Caco-2 (cell line): ENCODE results near the gene CABLES2. TPM values are rescaled to one million over a fixed set of nuclear protein-coding genes. Genes with fewer than 3 reads are reported as not detected.

Source experiments
- BruUV-seq: library from RNA; stranded (reverse); fragments of 400-500 nt; replicated peaks from 2 replicates; lab custom pipeline; 2021; lab: Mats Ljungman, UMichigan
- CTCF ChIA-PET: fragments of 300-600 bp; sonication (Branson Sonifier 250); formaldehyde crosslinking; loops from one replicate; lab custom pipeline; 2022; ENCODE audit warnings: antibody characterized with exemption; lab: Charles Lee
- POLR2A ChIA-PET: fragments of 300-600 bp; sonication (Branson Sonifier 250); formaldehyde crosslinking; loops from one replicate; lab custom pipeline; 2022; ENCODE audit warnings: antibody characterized with exemption; lab: Charles Lee
- DNase-seq, 2 experiments: peaks; one replicate each; pipeline versions ENCODE4 v3.0.0 to v3.0.0-alpha.2; 2020 to 2022
- H3K27me3 ChIP-seq: replicated peaks from 2 replicates; pipeline ENCODE4 v1.6.0; 2011; ENCODE audit warnings: low read length; ENCODE audit not compliant: control insufficient read depth, insufficient read depth
- H3K36me3 ChIP-seq: 2 replicates; pipeline ENCODE4 v1.5.1; 2011; ENCODE audit warnings: low read length; ENCODE audit not compliant: control insufficient read depth, insufficient read depth
- H3K4me1 ChIP-seq: fragments of 250-450 bp; sonication (Bioruptor Pico); 2 replicates; pipeline ENCODE4 v1.5.1; 2020; ENCODE audit warnings: mild to moderate bottlenecking
- H3K4me3 ChIP-seq: 2 replicates; pipeline ENCODE4 v1.5.1; 2011; ENCODE audit warnings: low read depth, mild to moderate bottlenecking, control low read depth, low read length
- H3K9me3 ChIP-seq: fragments of 250-450 bp; sonication (Bioruptor Pico); 2 replicates; pipeline ENCODE4 v1.5.1; 2020; ENCODE audit warnings: mild to moderate bottlenecking, moderate library complexity
- H3K27ac Mint-ChIP-seq: one replicate; pipeline ENCODE4 v1.8.0; 2022; ENCODE audit warnings: mixed read lengths; ENCODE audit not compliant: unreplicated experiment
- H3K27me3 Mint-ChIP-seq: one replicate; pipeline ENCODE4 v1.8.0; 2022; ENCODE audit warnings: mixed read lengths; ENCODE audit not compliant: insufficient read depth, unreplicated experiment
- H3K36me3 Mint-ChIP-seq: one replicate; pipeline ENCODE4 v1.8.0; 2022; ENCODE audit warnings: mild to moderate bottlenecking, mixed read lengths; ENCODE audit not compliant: insufficient read depth, unreplicated experiment
- H3K4me1 Mint-ChIP-seq: one replicate; pipeline ENCODE4 v1.8.0; 2022; ENCODE audit warnings: low read depth, mixed read lengths; ENCODE audit not compliant: unreplicated experiment
- H3K4me3 Mint-ChIP-seq: one replicate; pipeline ENCODE4 v1.8.0; 2022; ENCODE audit warnings: mild to moderate bottlenecking, moderate library complexity, mixed read lengths; ENCODE audit not compliant: unreplicated experiment
- H3K9me3 Mint-ChIP-seq: one replicate; pipeline ENCODE4 v1.8.0; 2022; ENCODE audit warnings: mixed read lengths; ENCODE audit not compliant: unreplicated experiment
- CTCF ChIP-seq, 2 experiments: fragments of 200-600 bp in 1 of 2; IDR thresholded peaks; 1 replicate in 1 of 2; 2 replicates in 1 of 2; pipeline versions ENCODE4 v1.5.1 to v1.8.0; 2011 to 2022; ENCODE audit warnings: antibody characterized with exemption in 1 of 2, control low read depth in 1 of 2, inconsistent platforms in 1 of 2, low read depth in 1 of 2, low read length in 1 of 2, mild to moderate bottlenecking in 1 of 2, moderate library complexity in 1 of 2; ENCODE audit not compliant: insufficient read depth in 1 of 2, severe bottlenecking in 1 of 2, unreplicated experiment in 1 of 2
- intact Hi-C: fragments of 100-400 bp; cut with micrococcal nuclease; formaldehyde crosslinking; loops from one replicate; pipeline ENCODE4 v1.10.0; 2022; ENCODE audit not compliant: unreplicated experiment
- total RNA-seq: library from RNA; stranded (reverse); gene quantifications from 2 replicates; pipeline ENCODE4 v1.2.3, GENCODE V29; 2022

CABLES2 gene
- total RNA-seq, 1 experiment from 2014 or later, result 36.4 TPM

GRCh38 chr20:62392077-62392418, 15.0 kb downstream of the CABLES2 start:
- peak overlapping the region; percentile 45 for H3K27ac Mint-ChIP-seq
- ChIA-PET CTCF (interaction anchor here (1.8 kb wide), 1 partner anchor 10 kb away, joined by 6 read pairs; no protein-coding TSS in a partner anchor), POLR2A (no interaction called here)
- Histone ChIP-seq H3K4me3 (no peak overlapping the region), H3K27me3 (no peaks in the 10 kb centered on the region), H3K9me3 (no peaks in the 10 kb centered on the region), H3K4me1 (peaks cover 10% of the 10 kb centered on the region), H3K36me3 (peaks cover 16% of the 10 kb centered on the region)
- TF ChIP-seq CTCF (IDR thresholded peaks at IDR 0.05; ENCODE audit: insufficient read depth in 1 of 2, low read depth in 1 of 2, low read length in 1 of 2, severe bottlenecking in 1 of 2, unreplicated experiment in 1 of 2), result no peak
- peaks cover 78% of the 10 kb centered on the region for H3K36me3 Mint-ChIP-seq
- DNase-seq, result no peak
- no peaks in the 10 kb centered on the region for H3K9me3 Mint-ChIP-seq
- no peak overlapping the region for H3K4me3 Mint-ChIP-seq
- no peaks in the 10 kb centered on the region for H3K27me3 Mint-ChIP-seq
- intact Hi-C loops, result no loop called here
- BruUV-seq, result no TSS peak
- H3K4me1 Mint-ChIP-seq, result peaks cover 28% of the 10 kb centered on the region

DNA sequence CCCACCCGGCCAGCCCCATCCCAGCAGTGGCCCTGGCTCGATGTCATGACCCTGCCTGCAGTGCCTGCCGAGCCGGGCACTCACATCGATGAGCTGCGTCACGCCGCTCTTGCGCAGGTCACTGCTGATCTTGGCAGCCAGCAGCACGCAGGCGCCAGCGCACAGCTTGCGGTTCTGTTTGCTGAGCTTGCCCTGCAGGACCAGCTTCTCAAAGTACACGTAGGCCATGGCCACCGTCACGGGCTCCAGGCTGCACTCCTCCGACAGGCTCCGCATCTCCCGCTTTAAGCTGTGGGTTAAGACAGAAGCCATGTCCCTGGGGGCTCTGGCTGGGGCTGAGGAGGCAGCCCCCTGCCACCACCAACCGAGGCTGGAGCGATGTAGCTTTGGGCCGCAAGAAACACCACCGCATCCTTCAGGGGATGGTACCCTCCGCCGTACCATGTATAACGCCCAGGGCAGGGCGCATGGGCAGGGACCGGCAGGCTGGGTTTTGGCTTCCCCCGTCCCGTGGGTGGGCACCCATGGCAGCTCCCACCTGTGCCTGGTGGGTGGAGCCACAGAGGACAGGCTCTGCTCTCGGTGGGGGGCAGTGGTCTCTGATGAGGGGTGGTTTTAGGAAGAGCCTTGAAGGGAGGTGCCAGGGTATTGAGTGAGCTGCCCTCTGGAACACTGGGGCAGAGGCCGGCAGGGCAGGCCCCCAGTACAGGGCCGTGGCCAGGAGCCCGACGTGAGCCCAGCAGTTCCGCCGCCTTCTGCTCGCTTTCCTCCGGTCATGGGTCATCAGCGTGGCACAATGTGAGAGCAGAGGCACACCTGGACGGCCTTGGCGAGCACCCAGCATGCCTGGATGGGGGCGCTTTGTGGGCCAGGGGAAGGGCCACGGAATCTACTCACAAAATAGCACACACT, 15.7 kb downstream of the CABLES2 start:
- Histone ChIP-seq H3K27me3 (no peaks in the 10 kb centered on the region), H3K4me3 (no peak overlapping the region), H3K4me1 (peaks cover 10% of the 10 kb centered on the region), H3K9me3 (no peaks in the 10 kb centered on the region), H3K36me3 (peaks cover 16% of the 10 kb centered on the region)
- DNase-seq, result no peak
- ChIA-PET CTCF (interaction anchor here (1.1 to 1.8 kb wide), 3 partner anchors 9 to 89 kb away, joined by 5 to 8 read pairs (median 6); no protein-coding TSS in a partner anchor), POLR2A (no interaction called here)
- no peak for TF ChIP-seq CTCF (IDR thresholded peaks at IDR 0.05; ENCODE audit: insufficient read depth in 1 of 2, low read depth in 1 of 2, low read length in 1 of 2, severe bottlenecking in 1 of 2, unreplicated experiment in 1 of 2)
- no TSS peak for BruUV-seq
- Mint-ChIP-seq H3K36me3 (peaks cover 79% of the 10 kb centered on the region), H3K27me3 (no peaks in the 10 kb centered on the region), H3K27ac (peak overlapping the region; percentile 45), H3K4me3 (no peak overlapping the region), H3K4me1 (peaks cover 28% of the 10 kb centered on the region), H3K9me3 (no peaks in the 10 kb centered on the region)
- intact Hi-C loops, result no loop called here

GRCh38 chr20:62390317-62391164, 16.5 kb downstream of the CABLES2 start:
- H3K4me3 Mint-ChIP-seq, result peak overlapping the region; percentile 15
- no peak for DNase-seq
- Histone ChIP-seq H3K36me3 (peaks cover 16% of the 10 kb centered on the region), H3K4me3 (no peak overlapping the region), H3K9me3 (no peaks in the 10 kb centered on the region), H3K4me1 (peaks cover 10% of the 10 kb centered on the region), H3K27me3 (no peaks in the 10 kb centered on the region)
- ChIA-PET POLR2A (interaction anchor here (0.6 to 0.7 kb wide), 3 partner anchors 17 to 352 kb away, joined by 3 to 6 read pairs (median 3); no protein-coding TSS in a partner anchor), CTCF (interaction anchor here (0.7 to 1.8 kb wide), 4 partner anchors 8 to 88 kb away, joined by 5 to 8 read pairs (median 6); no protein-coding TSS in a partner anchor)
- peaks cover 75% of the 10 kb centered on the region for H3K36me3 Mint-ChIP-seq
- no peak for TF ChIP-seq CTCF (IDR thresholded peaks at IDR 0.05; ENCODE audit: insufficient read depth in 1 of 2, low read depth in 1 of 2, low read length in 1 of 2, severe bottlenecking in 1 of 2, unreplicated experiment in 1 of 2)
- no peaks in the 10 kb centered on the region for H3K27me3 Mint-ChIP-seq
- peak overlapping the region; percentile 78 for H3K27ac Mint-ChIP-seq
- intact Hi-C loops, result no loop called here
- H3K4me1 Mint-ChIP-seq, result peaks cover 28% of the 10 kb centered on the region
- no peaks in the 10 kb centered on the region for H3K9me3 Mint-ChIP-seq
- BruUV-seq, result no TSS peak
